ENCODE data around the gene FN3KRP.
A peak's percentile ranks its signal among the peaks of the same experiment; 100 is the strongest.

FN3KRP gene

GRCh38 chr17:82716203-82717010 lies at the start of gene FN3KRP:
Gene FN3KRP, plus strand, starts transcription at chr17:82716706. Its CDS starts 50 bp downstream, at chr17:82716756.
- Histone ChIP-seq H3K36me3 (ENCODE audit: control insufficient read depth, insufficient read depth, low read length) (peaks cover 9% of the 10 kb centered on the region), H3K27me3 (ENCODE audit: control insufficient read depth, insufficient read depth, low read length) (no peaks in the 10 kb centered on the region), H3K27ac (ENCODE audit: low read depth, low read length) (peak within 1 kb of the TSS; percentile 51), H3K4me3 (ENCODE audit: low read length) (peak within 1 kb of the TSS; percentile 77), H3K4me1 (ENCODE audit: control insufficient read depth, insufficient read depth, low read length) (peaks cover 6% of the 10 kb centered on the region), H3K9ac (ENCODE audit: low read length) (peak within 1 kb of the TSS; percentile 74)

- peaks cover 2% of the 10 kb centered on the region for H3K4me1 ChIP-seq (ENCODE audit: control insufficient read depth, insufficient read depth, low read length)
- peaks cover 4% of the 10 kb centered on the region for H3K36me3 ChIP-seq (ENCODE audit: control insufficient read depth, insufficient read depth, low read length)
- H3K4me3 ChIP-seq (ENCODE audit: low read length), result no peak overlapping the region
- H3K27me3 ChIP-seq (ENCODE audit: control insufficient read depth, insufficient read depth, low read length), result no peaks in the 10 kb centered on the region
- no peak overlapping the region for H3K9ac ChIP-seq (ENCODE audit: low read length)
- H3K27ac ChIP-seq (ENCODE audit: low read depth, low read length), result no peak overlapping the region
Observed at GRCh38 chr17:82666931-82667667, 49.4 kb upstream of the FN3KRP start.

- peaks cover 2% of the 10 kb centered on the region for H3K4me1 ChIP-seq (ENCODE audit: control insufficient read depth, insufficient read depth, low read length)
- H3K9ac ChIP-seq (ENCODE audit: low read length), result no peak overlapping the region
- no peaks in the 10 kb centered on the region for H3K27me3 ChIP-seq (ENCODE audit: control insufficient read depth, insufficient read depth, low read length)
- no peak overlapping the region for H3K4me3 ChIP-seq (ENCODE audit: low read length)
- no peaks in the 10 kb centered on the region for H3K36me3 ChIP-seq (ENCODE audit: control insufficient read depth, insufficient read depth, low read length)
- H3K27ac ChIP-seq (ENCODE audit: low read depth, low read length), result no peak overlapping the region
Observed at GRCh38 chr17:82667668-82668000, 48.9 kb upstream of the FN3KRP start.

GRCh38 chr17:82668024-82668630 lies 48.4 kb upstream of the FN3KRP start:
- H3K4me3 ChIP-seq (ENCODE audit: low read length), result no peak overlapping the region
- no peaks in the 10 kb centered on the region for H3K27me3 ChIP-seq (ENCODE audit: control insufficient read depth, insufficient read depth, low read length)
- H3K9ac ChIP-seq (ENCODE audit: low read length), result no peak overlapping the region
- H3K36me3 ChIP-seq (ENCODE audit: control insufficient read depth, insufficient read depth, low read length), result no peaks in the 10 kb centered on the region
- H3K4me1 ChIP-seq (ENCODE audit: control insufficient read depth, insufficient read depth, low read length), result peaks cover 2% of the 10 kb centered on the region
- H3K27ac ChIP-seq (ENCODE audit: low read depth, low read length), result no peak overlapping the region

GRCh38 chr17:82668631-82669099 lies 47.8 kb upstream of the FN3KRP start:
- Histone ChIP-seq H3K4me3 (ENCODE audit: low read length) (no peak overlapping the region), H3K9ac (ENCODE audit: low read length) (no peak overlapping the region), H3K27ac (ENCODE audit: low read depth, low read length) (no peak overlapping the region), H3K36me3 (ENCODE audit: control insufficient read depth, insufficient read depth, low read length) (no peaks in the 10 kb centered on the region), H3K4me1 (ENCODE audit: control insufficient read depth, insufficient read depth, low read length) (peaks cover 2% of the 10 kb centered on the region), H3K27me3 (ENCODE audit: control insufficient read depth, insufficient read depth, low read length) (no peaks in the 10 kb centered on the region)

GRCh38 chr17:82670661-82671450 lies 45.6 kb upstream of the FN3KRP start:
- H3K27ac ChIP-seq (ENCODE audit: low read depth, low read length), result no peak overlapping the region
- peaks cover 2% of the 10 kb centered on the region for H3K4me1 ChIP-seq (ENCODE audit: control insufficient read depth, insufficient read depth, low read length)
- no peak overlapping the region for H3K4me3 ChIP-seq (ENCODE audit: low read length)
- no peaks in the 10 kb centered on the region for H3K36me3 ChIP-seq (ENCODE audit: control insufficient read depth, insufficient read depth, low read length)
- H3K27me3 ChIP-seq (ENCODE audit: control insufficient read depth, insufficient read depth, low read length), result no peaks in the 10 kb centered on the region
- H3K9ac ChIP-seq (ENCODE audit: low read length), result no peak overlapping the region

GRCh38 chr17:82674656-82675475 lies 41.6 kb upstream of the FN3KRP start:
- H3K4me3 ChIP-seq (ENCODE audit: low read length), result no peak overlapping the region
- H3K27ac ChIP-seq (ENCODE audit: low read depth, low read length), result no peak overlapping the region
- H3K9ac ChIP-seq (ENCODE audit: low read length), result no peak overlapping the region

GRCh38 chr17:82675476-82676245 lies 40.8 kb upstream of the FN3KRP start:
- Histone ChIP-seq H3K27me3 (ENCODE audit: control insufficient read depth, insufficient read depth, low read length) (no peaks in the 10 kb centered on the region), H3K4me3 (ENCODE audit: low read length) (no peak overlapping the region), H3K4me1 (ENCODE audit: control insufficient read depth, insufficient read depth, low read length) (no peaks in the 10 kb centered on the region), H3K9ac (ENCODE audit: low read length) (no peak overlapping the region), H3K27ac (ENCODE audit: low read depth, low read length) (no peak overlapping the region), H3K36me3 (ENCODE audit: control insufficient read depth, insufficient read depth, low read length) (no peaks in the 10 kb centered on the region)

More at GRCh38 chr17:82674656-82675475, 41.6 kb upstream of the FN3KRP start:
- Histone ChIP-seq H3K4me1 (ENCODE audit: control insufficient read depth, insufficient read depth, low read length) (no peaks in the 10 kb centered on the region), H3K36me3 (ENCODE audit: control insufficient read depth, insufficient read depth, low read length) (no peaks in the 10 kb centered on the region), H3K27me3 (ENCODE audit: control insufficient read depth, insufficient read depth, low read length) (no peaks in the 10 kb centered on the region)

GRCh38 chr17:82677353-82677925 lies 39.1 kb upstream of the FN3KRP start:
- H3K9ac ChIP-seq (ENCODE audit: low read length), result no peak overlapping the region
- no peak overlapping the region for H3K27ac ChIP-seq (ENCODE audit: low read depth, low read length)
- H3K27me3 ChIP-seq (ENCODE audit: control insufficient read depth, insufficient read depth, low read length), result no peaks in the 10 kb centered on the region
- H3K4me1 ChIP-seq (ENCODE audit: control insufficient read depth, insufficient read depth, low read length), result no peaks in the 10 kb centered on the region
- H3K4me3 ChIP-seq (ENCODE audit: low read length), result no peak overlapping the region
- no peaks in the 10 kb centered on the region for H3K36me3 ChIP-seq (ENCODE audit: control insufficient read depth, insufficient read depth, low read length)

GRCh38 chr17:82678265-82678891 lies 38.1 kb upstream of the FN3KRP start:
- Histone ChIP-seq H3K27me3 (ENCODE audit: control insufficient read depth, insufficient read depth, low read length) (no peaks in the 10 kb centered on the region), H3K9ac (ENCODE audit: low read length) (no peak overlapping the region), H3K27ac (ENCODE audit: low read depth, low read length) (no peak overlapping the region), H3K36me3 (ENCODE audit: control insufficient read depth, insufficient read depth, low read length) (no peaks in the 10 kb centered on the region), H3K4me1 (ENCODE audit: control insufficient read depth, insufficient read depth, low read length) (no peaks in the 10 kb centered on the region), H3K4me3 (ENCODE audit: low read length) (no peak overlapping the region)

Measured in rectal smooth muscle tissue (tissue), 1 donor.